Adrenal gland (tissue), 19 donors: ENCODE data around the gene KRT78. TPM values are rescaled to one million over a fixed set of nuclear protein-coding genes. Genes with fewer than 3 reads are reported as not detected.

Source experiments
- DNase-seq, 7 donors: peaks; one replicate each; pipeline ENCODE4 v3.0.0-alpha.2; 2019 to 2020
- H3K27ac ChIP-seq, 5 donors: fragments of 200-600 bp; sonication (generic) in 4 of 5; 1 replicate in 3 of 5; 2 replicates in 2 of 5; pipeline versions ENCODE4 v1.5.1 to v1.8.0; 2016 to 2020; ENCODE audit warnings: mild to moderate bottlenecking in 1 of 5
- H3K27me3 ChIP-seq: fragments of 200-600 bp; 2 replicates; pipeline ENCODE4 v1.8.0; 2021
- H3K36me3 ChIP-seq, 2 donors: fragments of 200-600 bp; replicated peaks in 1 of 2; 1 replicate in 1 of 2; 2 replicates in 1 of 2; pipeline versions ENCODE4 v1.5.1 to v1.8.0; 2018 to 2022
- H3K4me1 ChIP-seq, 2 donors: fragments of 200-600 bp; replicated peaks in 1 of 2; 1 replicate in 1 of 2; 2 replicates in 1 of 2; pipeline versions ENCODE4 v1.5.1 to v1.8.0; 2018 to 2021
- H3K4me3 ChIP-seq, 4 donors: fragments of 200-600 bp; sonication (generic) in 3 of 4; one replicate each; pipeline ENCODE4 v1.5.1; 2016 to 2018
- H3K9me3 ChIP-seq, 3 donors: fragments of 200-600 bp; sonication (generic) in 1 of 3; replicated peaks in 1 of 3; 1 replicate in 2 of 3; 2 replicates in 1 of 3; pipeline versions ENCODE4 v1.5.1 to v1.8.0; 2016 to 2021
- POLR2A ChIP-seq, 2 donors: fragments of 450-650 bp; IDR thresholded peaks; one replicate each; pipeline ENCODE4 v1.6.1; 2017; ENCODE audit warnings: antibody characterized with exemption in 2 of 2, mild to moderate bottlenecking in 2 of 2, moderate library complexity in 1 of 2
- WGBS, 4 donors: extraction: QIAGEN DNeasy Blood & Tissue Kit in 2 of 4; methylation state at CpG; one replicate each; pipeline versions ENCODE4 v1.1.5 to v1.1.7; 2013 to 2017; 5-methylcytosine and 5-hydroxymethylcytosine counted together
- intact Hi-C, 2 donors: fragments of 100-400 bp; cut with DNase I; formaldehyde crosslinking; loops; one replicate each; pipeline versions ENCODE4 v1.14.1 to v1.15.0; 2022 to 2023
- long read RNA-seq, 10 donors: library from polyadenylated mRNA in 3 of 10; unstranded in 2 of 10; stranded (forward) in 1 of 10; transcript quantifications; one replicate each; pipeline ENCODE4 v2.0.0 and lab custom pipeline, GENCODE V29; 2021 to 2026
- polyA plus RNA-seq, 3 donors: library from polyadenylated mRNA; stranded (reverse); fragments of 200-250 nt in 2 of 3; fragments of 350-450 nt in 1 of 3; fragmentation: Illumina TruSeq in 1 of 3; extraction: RNeasy Lipid Tissue Mini Kit (QIAGEN cat#74804) in 1 of 3; gene quantifications; one replicate each; pipeline ENCODE4 v1.2.3, GENCODE V29; 2013 to 2014
- total RNA-seq, 9 donors: library from RNA; depleted of rRNA in 4 of 9; stranded (reverse); fragments of >200 nt in 4 of 9; fragments of 120-200 nt in 1 of 9; fragmentation: NEBNext Ultra II Directional in 1 of 9; extraction: Animal tissue kit (Norgen Biotek cat#: 25700) in 1 of 9; gene quantifications; one replicate each; pipeline versions ENCODE4 v1.1.0 to v1.2.4, GENCODE V29; 2013 to 2023
- TF ChIP-seq, protein P1 (sequence below), 6 experiments: fragments of 450-650 bp in 4 of 6; fragments of 200-600 bp in 2 of 6; sonication (generic) in 1 of 6; IDR thresholded peaks; 1 replicate in 5 of 6; 2 replicates in 1 of 6; pipeline versions ENCODE4 v1.5.1 to v1.8.0; 2016 to 2021; ENCODE audit warnings: antibody characterized with exemption in 6 of 6, mild to moderate bottlenecking in 2 of 6, moderate library complexity in 1 of 6
- donor health status: healthy with polysubstance abuse.
- donor health status: Bipolar disorder and iron deficiency.
- donor health status: DM: yes; HTN: yes; CAD: no.
- donor health status: DM: no; HTN: no; CAD: no.
- donor health status: DM: no; HTN: no; CAD: no.
- donor health status: DM: yes; HTN: yes; CAD: no.

The KRT78 gene, protein sequence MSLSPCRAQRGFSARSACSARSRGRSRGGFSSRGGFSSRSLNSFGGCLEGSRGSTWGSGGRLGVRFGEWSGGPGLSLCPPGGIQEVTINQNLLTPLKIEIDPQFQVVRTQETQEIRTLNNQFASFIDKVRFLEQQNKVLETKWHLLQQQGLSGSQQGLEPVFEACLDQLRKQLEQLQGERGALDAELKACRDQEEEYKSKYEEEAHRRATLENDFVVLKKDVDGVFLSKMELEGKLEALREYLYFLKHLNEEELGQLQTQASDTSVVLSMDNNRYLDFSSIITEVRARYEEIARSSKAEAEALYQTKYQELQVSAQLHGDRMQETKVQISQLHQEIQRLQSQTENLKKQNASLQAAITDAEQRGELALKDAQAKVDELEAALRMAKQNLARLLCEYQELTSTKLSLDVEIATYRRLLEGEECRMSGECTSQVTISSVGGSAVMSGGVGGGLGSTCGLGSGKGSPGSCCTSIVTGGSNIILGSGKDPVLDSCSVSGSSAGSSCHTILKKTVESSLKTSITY
- total RNA-seq (not detected), polyA plus RNA-seq (under 1 TPM in 1 of 3 donors, not detected in 2; 0.34 TPM)
- long read RNA-seq, donor 1 = 0 reads
- long read RNA-seq, donor 2 = 0 reads
- long read RNA-seq, donor 3 = 0 reads
- long read RNA-seq, donor 4 = 0 reads
- long read RNA-seq, donor 5 = 0 reads
- long read RNA-seq, donor 6 = 0 reads
- long read RNA-seq, donor 7 = 0 reads
- long read RNA-seq, donor 8 = 0 reads
- long read RNA-seq, donor 9 = 0 reads
- long read RNA-seq, donor 10 = 0 reads

DNA sequence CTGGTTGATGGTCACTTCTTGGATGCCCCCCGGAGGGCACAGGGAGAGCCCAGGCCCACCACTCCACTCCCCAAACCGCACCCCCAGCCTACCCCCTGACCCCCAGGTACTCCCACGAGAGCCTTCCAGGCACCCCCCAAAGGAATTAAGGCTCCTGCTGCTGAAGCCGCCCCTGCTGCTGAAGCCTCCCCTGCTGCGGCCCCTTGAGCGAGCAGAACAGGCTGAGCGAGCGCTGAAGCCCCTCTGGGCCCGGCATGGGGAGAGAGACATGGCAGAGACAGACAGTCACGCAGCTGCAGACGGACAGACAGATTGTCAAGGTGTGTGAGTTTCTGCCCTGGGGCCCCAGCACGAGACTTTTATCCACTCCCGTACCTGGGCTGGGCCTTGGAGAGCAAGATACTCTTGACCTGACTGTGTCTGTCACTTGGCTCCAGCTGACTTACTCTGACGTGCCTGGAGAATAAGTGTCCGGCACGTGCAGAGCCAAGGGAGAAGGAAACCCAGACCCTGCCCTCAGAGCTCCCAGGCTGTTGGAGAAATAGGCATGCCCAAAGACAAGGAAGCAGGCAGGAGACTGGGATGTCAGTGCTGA, at the start of gene KRT78:
KRT78 (minus strand) TSS at position 334 of the 595 bp plus-strand sequence; CDS start at position 270, 64 bp downstream.
- H3K4me1 ChIP-seq = no peaks in the 10 kb centered on the region
- H3K9me3 ChIP-seq = no peaks in the 10 kb centered on the region
- no peak for TF ChIP-seq POLR2A (IDR thresholded peaks at IDR 0.05)
- TF ChIP-seq, protein P1, sequence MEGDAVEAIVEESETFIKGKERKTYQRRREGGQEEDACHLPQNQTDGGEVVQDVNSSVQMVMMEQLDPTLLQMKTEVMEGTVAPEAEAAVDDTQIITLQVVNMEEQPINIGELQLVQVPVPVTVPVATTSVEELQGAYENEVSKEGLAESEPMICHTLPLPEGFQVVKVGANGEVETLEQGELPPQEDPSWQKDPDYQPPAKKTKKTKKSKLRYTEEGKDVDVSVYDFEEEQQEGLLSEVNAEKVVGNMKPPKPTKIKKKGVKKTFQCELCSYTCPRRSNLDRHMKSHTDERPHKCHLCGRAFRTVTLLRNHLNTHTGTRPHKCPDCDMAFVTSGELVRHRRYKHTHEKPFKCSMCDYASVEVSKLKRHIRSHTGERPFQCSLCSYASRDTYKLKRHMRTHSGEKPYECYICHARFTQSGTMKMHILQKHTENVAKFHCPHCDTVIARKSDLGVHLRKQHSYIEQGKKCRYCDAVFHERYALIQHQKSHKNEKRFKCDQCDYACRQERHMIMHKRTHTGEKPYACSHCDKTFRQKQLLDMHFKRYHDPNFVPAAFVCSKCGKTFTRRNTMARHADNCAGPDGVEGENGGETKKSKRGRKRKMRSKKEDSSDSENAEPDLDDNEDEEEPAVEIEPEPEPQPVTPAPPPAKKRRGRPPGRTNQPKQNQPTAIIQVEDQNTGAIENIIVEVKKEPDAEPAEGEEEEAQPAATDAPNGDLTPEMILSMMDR (IDR thresholded peaks at IDR 0.05) = no peak
- no peaks in the 10 kb centered on the region for H3K36me3 ChIP-seq
- H3K27ac ChIP-seq = no peak within 1 kb of the TSS
- no peak within 1 kb of the TSS for H3K4me3 ChIP-seq
- WGBS, 4 donors = 80 to 88% (median 85%) methylated on average over 10 to 16 of the region's 16 CpGs
- H3K27me3 ChIP-seq = no peaks in the 10 kb centered on the region
- DNase-seq = no peak
- intact Hi-C loops = no loop called here

DNA sequence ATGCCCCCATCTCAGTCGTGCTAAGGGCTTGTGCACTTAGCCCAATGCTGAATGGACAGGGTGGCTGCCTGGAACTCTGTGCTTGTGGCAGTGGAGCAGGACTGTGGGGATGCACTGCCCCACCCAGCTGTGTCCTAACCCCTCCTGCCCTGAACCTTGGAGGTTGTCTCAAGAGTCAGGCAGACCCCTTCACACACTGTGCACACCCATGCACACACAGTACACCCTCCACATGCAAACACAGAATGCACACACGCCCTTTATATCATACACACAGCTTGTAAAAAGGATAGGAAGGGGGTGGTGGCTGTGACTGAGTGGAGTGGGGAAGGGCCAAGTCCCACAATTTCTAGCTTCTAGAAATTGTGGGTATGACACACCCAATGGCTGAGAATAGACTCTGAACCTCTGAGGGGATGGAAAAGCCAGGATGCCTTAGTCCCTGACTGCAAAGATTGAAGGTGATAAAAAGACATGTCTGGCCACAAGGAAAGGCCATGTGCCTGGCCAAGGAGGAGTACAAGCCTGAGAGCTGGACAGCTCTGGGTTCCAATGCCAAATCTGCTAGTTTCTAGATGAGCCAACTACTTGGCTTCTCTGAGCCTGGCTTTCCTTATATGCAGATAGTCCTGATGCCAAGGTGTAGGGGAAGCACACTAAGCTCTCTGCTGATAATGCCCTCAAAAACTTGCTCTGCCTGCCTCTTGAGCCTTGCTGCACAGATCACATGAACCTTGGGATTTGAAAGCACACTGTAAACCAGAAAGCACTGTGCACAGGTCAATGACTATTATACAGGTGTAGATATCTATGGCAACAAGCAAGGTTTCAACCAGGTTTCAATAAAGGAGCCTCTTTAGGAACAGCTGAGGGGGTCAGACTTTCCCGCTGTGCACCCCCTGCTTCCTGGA, 47.7 kb upstream of the KRT78 start:
- TF ChIP-seq POLR2A (IDR thresholded peaks at IDR 0.05) = no peak
- TF ChIP-seq, protein P1 (IDR thresholded peaks at IDR 0.05) = no peak
- no peak for DNase-seq
- H3K4me3 ChIP-seq = no peak overlapping the region
- H3K27ac ChIP-seq = no peak overlapping the region
- H3K36me3 ChIP-seq = no peaks in the 10 kb centered on the region
- H3K9me3 ChIP-seq = no peaks in the 10 kb centered on the region
- no peaks in the 10 kb centered on the region for H3K27me3 ChIP-seq
- H3K4me1 ChIP-seq = no peaks in the 10 kb centered on the region
- intact Hi-C loops = no loop called here
- 69 to 91% (median 80%) methylated on average over 2 to 3 of the region's 3 CpGs for WGBS, 4 donors

DNA sequence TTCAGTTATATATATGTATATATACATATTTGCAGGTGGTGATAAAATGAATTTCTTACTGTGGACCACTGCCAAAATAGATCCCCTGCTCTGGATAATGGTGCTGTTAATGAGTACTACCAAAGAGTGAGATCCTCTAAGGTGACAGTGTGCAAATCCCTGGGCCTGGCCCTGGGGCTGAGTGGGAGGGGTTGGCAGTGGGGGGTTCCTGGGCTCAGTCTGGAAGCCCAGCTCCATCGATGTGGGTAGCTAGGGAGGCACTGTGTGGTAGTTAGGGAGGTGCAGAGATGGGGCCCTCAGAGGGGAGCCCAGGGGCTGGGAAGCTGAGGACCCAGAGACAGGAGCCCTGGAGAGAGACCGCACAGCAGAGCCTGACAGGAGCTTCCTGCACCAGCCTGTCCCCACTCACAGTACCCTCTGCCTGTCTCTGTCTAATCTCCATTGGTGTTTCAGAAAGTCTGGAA, 47.0 kb upstream of the KRT78 start:
- Histone ChIP-seq H3K9me3 (no peaks in the 10 kb centered on the region), H3K27ac (no peak overlapping the region), H3K4me3 (no peak overlapping the region), H3K27me3 (no peaks in the 10 kb centered on the region), H3K4me1 (no peaks in the 10 kb centered on the region), H3K36me3 (no peaks in the 10 kb centered on the region)
- TF ChIP-seq, protein P1 (IDR thresholded peaks at IDR 0.05) = no peak
- TF ChIP-seq POLR2A (IDR thresholded peaks at IDR 0.05) = no peak
- intact Hi-C loops = no loop called here
- no peak for DNase-seq
- WGBS, 4 donors = 57 to 100% (median 58%) methylated on average over 1 to 2 of the region's 2 CpGs
